ENCODE measurements around the gene ARID3A. TPM values are rescaled to one million over a fixed set of nuclear protein-coding genes. Genes with fewer than 3 reads are reported as not detected.

The ARID3A gene
- total RNA-seq, 1 experiment from 2014 or later: 28.9 TPM

DNA sequence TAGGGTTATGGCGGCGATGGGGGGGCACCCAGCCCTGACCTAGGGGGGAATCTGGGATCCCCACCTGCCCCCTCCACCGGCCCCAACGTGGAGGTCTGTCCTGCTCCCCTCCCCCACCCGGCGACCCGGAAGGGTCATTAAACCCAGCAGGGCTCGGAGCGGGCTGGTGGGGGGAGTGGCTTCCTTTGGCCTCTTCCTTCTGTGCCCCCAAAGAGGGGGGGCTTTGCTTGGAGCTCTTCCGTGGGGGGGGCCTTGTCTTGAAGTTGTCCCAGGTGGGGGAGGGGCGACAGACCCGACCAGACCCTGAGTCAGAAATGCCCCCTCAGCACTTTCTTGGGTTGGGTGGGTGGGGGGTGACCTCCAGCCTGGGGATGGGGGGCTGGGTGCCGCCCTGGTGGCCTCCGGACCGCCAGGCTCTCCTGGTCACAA lies 1.5 kb downstream of the ARID3A start:
- TF ChIP-seq POLR2AphosphoS5 (IDR thresholded peaks at IDR 0.05; ENCODE audit: low read depth, low read length) (no peak), TCF7L2 (IDR thresholded peaks at IDR 0.05; ENCODE audit: low read depth, low read length) (no peak), SIN3A (IDR thresholded peaks at IDR 0.05; ENCODE audit: borderline replicate concordance, insufficient read depth, low read depth, low read length) (no peak)
- TF ChIP-seq, protein P1, sequence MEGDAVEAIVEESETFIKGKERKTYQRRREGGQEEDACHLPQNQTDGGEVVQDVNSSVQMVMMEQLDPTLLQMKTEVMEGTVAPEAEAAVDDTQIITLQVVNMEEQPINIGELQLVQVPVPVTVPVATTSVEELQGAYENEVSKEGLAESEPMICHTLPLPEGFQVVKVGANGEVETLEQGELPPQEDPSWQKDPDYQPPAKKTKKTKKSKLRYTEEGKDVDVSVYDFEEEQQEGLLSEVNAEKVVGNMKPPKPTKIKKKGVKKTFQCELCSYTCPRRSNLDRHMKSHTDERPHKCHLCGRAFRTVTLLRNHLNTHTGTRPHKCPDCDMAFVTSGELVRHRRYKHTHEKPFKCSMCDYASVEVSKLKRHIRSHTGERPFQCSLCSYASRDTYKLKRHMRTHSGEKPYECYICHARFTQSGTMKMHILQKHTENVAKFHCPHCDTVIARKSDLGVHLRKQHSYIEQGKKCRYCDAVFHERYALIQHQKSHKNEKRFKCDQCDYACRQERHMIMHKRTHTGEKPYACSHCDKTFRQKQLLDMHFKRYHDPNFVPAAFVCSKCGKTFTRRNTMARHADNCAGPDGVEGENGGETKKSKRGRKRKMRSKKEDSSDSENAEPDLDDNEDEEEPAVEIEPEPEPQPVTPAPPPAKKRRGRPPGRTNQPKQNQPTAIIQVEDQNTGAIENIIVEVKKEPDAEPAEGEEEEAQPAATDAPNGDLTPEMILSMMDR (IDR thresholded peaks at IDR 0.05): no peak
- TF ChIP-seq, protein P2, sequence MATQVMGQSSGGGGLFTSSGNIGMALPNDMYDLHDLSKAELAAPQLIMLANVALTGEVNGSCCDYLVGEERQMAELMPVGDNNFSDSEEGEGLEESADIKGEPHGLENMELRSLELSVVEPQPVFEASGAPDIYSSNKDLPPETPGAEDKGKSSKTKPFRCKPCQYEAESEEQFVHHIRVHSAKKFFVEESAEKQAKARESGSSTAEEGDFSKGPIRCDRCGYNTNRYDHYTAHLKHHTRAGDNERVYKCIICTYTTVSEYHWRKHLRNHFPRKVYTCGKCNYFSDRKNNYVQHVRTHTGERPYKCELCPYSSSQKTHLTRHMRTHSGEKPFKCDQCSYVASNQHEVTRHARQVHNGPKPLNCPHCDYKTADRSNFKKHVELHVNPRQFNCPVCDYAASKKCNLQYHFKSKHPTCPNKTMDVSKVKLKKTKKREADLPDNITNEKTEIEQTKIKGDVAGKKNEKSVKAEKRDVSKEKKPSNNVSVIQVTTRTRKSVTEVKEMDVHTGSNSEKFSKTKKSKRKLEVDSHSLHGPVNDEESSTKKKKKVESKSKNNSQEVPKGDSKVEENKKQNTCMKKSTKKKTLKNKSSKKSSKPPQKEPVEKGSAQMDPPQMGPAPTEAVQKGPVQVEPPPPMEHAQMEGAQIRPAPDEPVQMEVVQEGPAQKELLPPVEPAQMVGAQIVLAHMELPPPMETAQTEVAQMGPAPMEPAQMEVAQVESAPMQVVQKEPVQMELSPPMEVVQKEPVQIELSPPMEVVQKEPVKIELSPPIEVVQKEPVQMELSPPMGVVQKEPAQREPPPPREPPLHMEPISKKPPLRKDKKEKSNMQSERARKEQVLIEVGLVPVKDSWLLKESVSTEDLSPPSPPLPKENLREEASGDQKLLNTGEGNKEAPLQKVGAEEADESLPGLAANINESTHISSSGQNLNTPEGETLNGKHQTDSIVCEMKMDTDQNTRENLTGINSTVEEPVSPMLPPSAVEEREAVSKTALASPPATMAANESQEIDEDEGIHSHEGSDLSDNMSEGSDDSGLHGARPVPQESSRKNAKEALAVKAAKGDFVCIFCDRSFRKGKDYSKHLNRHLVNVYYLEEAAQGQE (IDR thresholded peaks at IDR 0.05; ENCODE audit: insufficient read depth in 1 of 2, low read depth in 2 of 2, low read length in 1 of 2): no peak
- no peak overlapping the region; the same call in 1 of the 2 replicates for H3K27ac ChIP-seq (ENCODE audit: low read length)
- no peaks in the 10 kb centered on the region for H3K27me3 ChIP-seq (ENCODE audit: control insufficient read depth, insufficient read depth, low read length)
- ChIA-PET CTCF (interaction anchor here (0.6 kb wide), 1 partner anchor 161 kb away, joined by 4 read pairs; no protein-coding TSS in a partner anchor), POLR2A (no interaction called here)
- ATAC-seq (no peak), DNase-seq (ENCODE audit: low read depth, low spot score) (no peak)
- peak overlapping the region; percentile 71 to 76 for H3K4me3 ChIP-seq (ENCODE audit: low read depth in 2 of 2, low read length in 2 of 2)
- intact Hi-C loops (cut with micrococcal nuclease; ENCODE audit: unreplicated experiment) (no loop called here), in situ Hi-C loops (cut with HindIII; ENCODE audit: low pct_unique_long_range_greater_than_20kb, low sequenced_read_pairs) (no loop called here)
- no peaks in the 10 kb centered on the region for H3K9me3 ChIP-seq (ENCODE audit: control insufficient read depth, insufficient read depth, low read depth, low read length)
- no TSS peak for BruUV-seq (replicated peaks)
- peaks cover 8% of the 10 kb centered on the region; the same call in 1 of the 2 replicates for H3K36me3 ChIP-seq (ENCODE audit: control insufficient read depth, insufficient read depth, low read length)
- no peaks in the 10 kb centered on the region; the same call in 1 of the 2 replicates for H3K4me1 ChIP-seq (ENCODE audit: control insufficient read depth, insufficient read depth, low read length)

DNA sequence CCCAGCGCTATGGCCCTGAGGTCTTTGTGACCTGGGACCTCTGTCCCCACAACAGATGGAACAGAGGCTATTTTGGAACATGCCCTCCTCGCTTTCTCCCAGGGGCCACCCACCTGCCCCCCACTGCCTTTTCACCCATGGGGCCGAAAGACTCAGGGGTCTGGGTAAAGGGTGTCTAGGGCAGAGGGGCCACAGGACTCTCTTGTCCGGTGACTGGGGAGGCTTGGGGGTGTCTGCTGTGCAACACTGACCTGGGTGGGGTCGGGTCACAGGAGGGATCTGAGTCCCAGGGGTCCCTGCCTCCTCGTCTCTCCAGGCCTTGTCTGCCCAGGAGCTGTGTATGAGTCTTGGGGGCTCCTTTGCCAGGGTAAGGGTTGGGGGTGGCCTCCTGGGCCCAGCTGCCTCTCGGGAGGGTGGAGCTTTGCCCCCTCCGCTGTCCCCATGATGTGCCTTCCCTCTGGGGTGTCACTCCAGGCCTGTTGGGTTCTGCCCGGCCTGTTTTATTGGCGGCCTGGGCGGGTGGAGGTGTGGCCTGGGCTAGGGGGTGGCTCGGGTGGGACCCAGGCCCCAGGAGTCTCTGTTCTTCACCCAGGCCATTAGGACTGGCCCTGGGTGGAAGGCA lies 2.1 kb downstream of the ARID3A start:
- POLR2A ChIA-PET: no interaction called here
- no TSS peak for BruUV-seq (replicated peaks)
- peaks cover 4% of the 10 kb centered on the region for H3K4me1 ChIP-seq (ENCODE audit: control insufficient read depth, insufficient read depth, low read length)
- H3K36me3 ChIP-seq (ENCODE audit: control insufficient read depth, insufficient read depth, low read length): peaks cover 8% of the 10 kb centered on the region; the same call in 1 of the 2 replicates
- ATAC-seq (no peak), DNase-seq (ENCODE audit: low read depth, low spot score) (no peak)
- TF ChIP-seq, protein P1 (IDR thresholded peaks at IDR 0.05): no peak
- no peak for TF ChIP-seq TCF7L2 (IDR thresholded peaks at IDR 0.05; ENCODE audit: low read depth, low read length)
- TF ChIP-seq, protein P2 (IDR thresholded peaks at IDR 0.05; ENCODE audit: insufficient read depth in 1 of 2, low read depth in 2 of 2, low read length in 1 of 2): no peak
- CTCF ChIA-PET: interaction anchor here (0.6 kb wide), 1 partner anchor 161 kb away, joined by 4 read pairs; no protein-coding TSS in a partner anchor
- in situ Hi-C loops (cut with HindIII; ENCODE audit: low pct_unique_long_range_greater_than_20kb, low sequenced_read_pairs): no loop called here
- no peaks in the 10 kb centered on the region for H3K27me3 ChIP-seq (ENCODE audit: control insufficient read depth, insufficient read depth, low read length)
- H3K27ac ChIP-seq (ENCODE audit: low read length): peak overlapping the region; percentile 61
- intact Hi-C loops (cut with micrococcal nuclease; ENCODE audit: unreplicated experiment): no loop called here
- peak overlapping the region; percentile 71 to 76 for H3K4me3 ChIP-seq (ENCODE audit: low read depth in 2 of 2, low read length in 2 of 2)
- no peaks in the 10 kb centered on the region for H3K9me3 ChIP-seq (ENCODE audit: control insufficient read depth, insufficient read depth, low read depth, low read length)

Measured in Panc1 (cell line).